ENCODE data around the gene CD99.

The CD99 gene

DNA sequence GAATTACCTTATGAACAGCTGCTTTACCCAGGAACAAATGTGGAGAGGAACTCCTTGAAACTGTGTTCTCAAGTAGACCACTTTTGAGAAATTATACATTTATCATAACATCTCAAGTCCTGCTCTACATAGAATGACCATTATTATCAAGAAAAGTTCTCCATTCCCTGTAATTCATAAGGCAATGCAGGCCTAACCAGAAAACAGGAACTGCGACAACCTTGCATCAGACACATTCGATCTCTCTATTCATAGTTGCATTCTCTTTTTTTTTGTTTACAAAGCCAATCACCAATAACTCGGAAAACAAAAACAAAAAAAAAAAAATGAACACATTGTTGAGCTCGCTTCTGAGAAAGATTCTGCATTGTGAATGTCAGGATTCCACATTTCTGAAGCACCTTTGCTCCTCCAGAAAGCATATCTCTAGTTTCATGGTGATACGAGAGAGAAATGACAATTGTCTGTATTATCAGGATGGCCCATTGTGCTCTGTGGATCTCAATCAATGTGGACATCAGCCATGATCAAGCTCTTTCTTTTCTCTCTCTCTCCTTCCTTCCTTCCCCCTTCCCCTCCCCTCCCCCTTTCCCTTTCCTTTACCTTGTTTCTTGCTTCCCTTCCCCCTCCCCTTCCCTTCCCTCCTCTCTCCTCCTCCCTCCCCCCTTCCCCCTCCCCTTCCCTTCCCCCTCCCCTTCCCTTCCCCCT is 32.4 kb upstream of the CD99 start:
- no peaks in the 10 kb centered on the region for H4K20me1 ChIP-seq (ENCODE audit: insufficient read depth, low read length)

DNA sequence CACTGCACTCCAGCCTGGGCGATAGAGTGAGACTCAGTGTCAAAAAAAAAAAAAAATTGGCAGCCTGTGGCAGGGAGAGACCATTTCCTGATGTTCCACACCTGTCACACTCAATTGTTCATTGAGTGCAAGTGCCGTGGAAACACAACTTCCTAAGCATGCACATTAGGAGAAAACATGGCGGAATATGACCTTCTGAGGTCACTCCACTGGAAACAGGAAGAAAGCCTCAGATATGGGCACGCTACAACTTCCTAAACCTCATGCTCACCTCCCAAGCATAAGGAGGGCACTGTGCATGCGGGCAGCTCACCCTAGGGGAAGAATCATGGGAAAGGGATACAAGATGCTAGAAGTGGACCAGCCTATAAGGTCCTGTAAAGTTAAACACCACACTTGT is 28.5 kb upstream of the CD99 start:
- H3K4me1 ChIP-seq (ENCODE audit: insufficient read depth, low read length, severe bottlenecking), result peaks cover 7% of the 10 kb centered on the region
- H3K79me2 ChIP-seq (ENCODE audit: insufficient read depth, low read length), result no peaks in the 10 kb centered on the region

More for the DNA sequence above, 32.4 kb upstream of the CD99 start:
- no peak overlapping the region for H3K27ac ChIP-seq (ENCODE audit: low read depth, low read length, poor library complexity, severe bottlenecking)
- no peaks in the 10 kb centered on the region for H3K79me2 ChIP-seq (ENCODE audit: insufficient read depth, low read length)
- no peaks in the 10 kb centered on the region for H3K9me2 ChIP-seq (ENCODE audit: low read depth, low read length)
- no peaks in the 10 kb centered on the region for H3K9me3 ChIP-seq (ENCODE audit: low read length)
- H3F3A ChIP-seq (ENCODE audit: insufficient read depth, low read length), result no peaks in the 10 kb centered on the region
- H3K4me2 ChIP-seq (ENCODE audit: low read length), result no peak overlapping the region
- H3K4me3 ChIP-seq (ENCODE audit: low read depth, low read length, poor library complexity, severe bottlenecking), result no peak overlapping the region
- no peaks in the 10 kb centered on the region for H3K36me3 ChIP-seq (ENCODE audit: insufficient read depth, low read length)
- H3K27me3 ChIP-seq (ENCODE audit: insufficient read depth, low read length), result no peaks in the 10 kb centered on the region
- TF ChIP-seq EZH2 (IDR thresholded peaks at IDR 0.05; ENCODE audit: borderline replicate concordance, low read length), result no peak
- TF ChIP-seq, protein P1, sequence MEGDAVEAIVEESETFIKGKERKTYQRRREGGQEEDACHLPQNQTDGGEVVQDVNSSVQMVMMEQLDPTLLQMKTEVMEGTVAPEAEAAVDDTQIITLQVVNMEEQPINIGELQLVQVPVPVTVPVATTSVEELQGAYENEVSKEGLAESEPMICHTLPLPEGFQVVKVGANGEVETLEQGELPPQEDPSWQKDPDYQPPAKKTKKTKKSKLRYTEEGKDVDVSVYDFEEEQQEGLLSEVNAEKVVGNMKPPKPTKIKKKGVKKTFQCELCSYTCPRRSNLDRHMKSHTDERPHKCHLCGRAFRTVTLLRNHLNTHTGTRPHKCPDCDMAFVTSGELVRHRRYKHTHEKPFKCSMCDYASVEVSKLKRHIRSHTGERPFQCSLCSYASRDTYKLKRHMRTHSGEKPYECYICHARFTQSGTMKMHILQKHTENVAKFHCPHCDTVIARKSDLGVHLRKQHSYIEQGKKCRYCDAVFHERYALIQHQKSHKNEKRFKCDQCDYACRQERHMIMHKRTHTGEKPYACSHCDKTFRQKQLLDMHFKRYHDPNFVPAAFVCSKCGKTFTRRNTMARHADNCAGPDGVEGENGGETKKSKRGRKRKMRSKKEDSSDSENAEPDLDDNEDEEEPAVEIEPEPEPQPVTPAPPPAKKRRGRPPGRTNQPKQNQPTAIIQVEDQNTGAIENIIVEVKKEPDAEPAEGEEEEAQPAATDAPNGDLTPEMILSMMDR (IDR thresholded peaks at IDR 0.05; ENCODE audit: low read length), result no peak
- no peak overlapping the region for H2AFZ ChIP-seq (ENCODE audit: low read length)
- no peaks in the 10 kb centered on the region for H3K4me1 ChIP-seq (ENCODE audit: insufficient read depth, low read length, severe bottlenecking)
- no peak overlapping the region for H3K9ac ChIP-seq (ENCODE audit: low read length)

DNA sequence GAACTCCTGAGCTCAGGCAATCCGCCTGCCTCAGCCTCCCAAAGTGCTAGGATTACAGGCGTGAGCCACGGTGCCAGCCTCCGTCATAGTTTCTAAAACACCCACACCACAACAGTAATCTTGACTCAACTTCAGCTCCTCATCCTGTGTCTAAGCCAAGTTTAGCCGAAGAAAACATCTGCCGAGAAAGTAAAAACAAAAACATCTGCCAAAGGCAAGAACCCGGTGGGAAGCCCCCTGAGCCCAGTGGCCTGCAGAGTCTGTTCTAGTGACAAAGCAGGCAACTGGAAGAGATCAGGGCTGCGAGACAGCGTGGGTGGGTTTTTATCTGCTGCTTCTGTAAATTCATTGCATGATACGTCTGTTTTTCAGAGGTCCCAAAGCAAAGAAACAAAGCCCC is 26.6 kb upstream of the CD99 start:
- H3K27ac ChIP-seq (ENCODE audit: low read depth, low read length, poor library complexity, severe bottlenecking), result no peak overlapping the region
- no peaks in the 10 kb centered on the region for H3K27me3 ChIP-seq (ENCODE audit: insufficient read depth, low read length)
- no peak overlapping the region for H3K9ac ChIP-seq (ENCODE audit: low read length)
- no peak overlapping the region for H3K4me2 ChIP-seq (ENCODE audit: low read length)
- no peaks in the 10 kb centered on the region for H4K20me1 ChIP-seq (ENCODE audit: insufficient read depth, low read length)
- H3K4me3 ChIP-seq (ENCODE audit: low read depth, low read length, poor library complexity, severe bottlenecking), result no peak overlapping the region
- no peaks in the 10 kb centered on the region for H3K79me2 ChIP-seq (ENCODE audit: insufficient read depth, low read length)
- H3K36me3 ChIP-seq (ENCODE audit: insufficient read depth, low read length), result no peaks in the 10 kb centered on the region
- H3K4me1 ChIP-seq (ENCODE audit: insufficient read depth, low read length, severe bottlenecking), result peaks cover 7% of the 10 kb centered on the region
- H3F3A ChIP-seq (ENCODE audit: insufficient read depth, low read length), result no peaks in the 10 kb centered on the region
- no peak for TF ChIP-seq EZH2 (IDR thresholded peaks at IDR 0.05; ENCODE audit: borderline replicate concordance, low read length)
- TF ChIP-seq, protein P1 (IDR thresholded peaks at IDR 0.05; ENCODE audit: low read length), result no peak
- no peaks in the 10 kb centered on the region for H3K9me3 ChIP-seq (ENCODE audit: low read length)
- no peaks in the 10 kb centered on the region for H3K9me2 ChIP-seq (ENCODE audit: low read depth, low read length)
- H2AFZ ChIP-seq (ENCODE audit: low read length), result no peak overlapping the region

More for the DNA sequence above, 28.5 kb upstream of the CD99 start:
- H3K9me3 ChIP-seq (ENCODE audit: low read length), result no peaks in the 10 kb centered on the region
- H3K4me2 ChIP-seq (ENCODE audit: low read length), result no peak overlapping the region
- TF ChIP-seq EZH2 (IDR thresholded peaks at IDR 0.05; ENCODE audit: borderline replicate concordance, low read length), result no peak
- TF ChIP-seq, protein P1 (IDR thresholded peaks at IDR 0.05; ENCODE audit: low read length), result no peak
- H3K27ac ChIP-seq (ENCODE audit: low read depth, low read length, poor library complexity, severe bottlenecking), result no peak overlapping the region
- H3K36me3 ChIP-seq (ENCODE audit: insufficient read depth, low read length), result no peaks in the 10 kb centered on the region
- no peak overlapping the region for H3K9ac ChIP-seq (ENCODE audit: low read length)
- no peaks in the 10 kb centered on the region for H3F3A ChIP-seq (ENCODE audit: insufficient read depth, low read length)
- no peak overlapping the region for H3K4me3 ChIP-seq (ENCODE audit: low read depth, low read length, poor library complexity, severe bottlenecking)
- no peaks in the 10 kb centered on the region for H3K27me3 ChIP-seq (ENCODE audit: insufficient read depth, low read length)
- H2AFZ ChIP-seq (ENCODE audit: low read length), result no peak overlapping the region; the same call in 1 of the 2 replicates
- no peaks in the 10 kb centered on the region for H4K20me1 ChIP-seq (ENCODE audit: insufficient read depth, low read length)
- H3K9me2 ChIP-seq (ENCODE audit: low read depth, low read length), result no peaks in the 10 kb centered on the region
